Kidney (tissue), 14 donors: ENCODE measurements around the gene PTPRG. TPM values are rescaled to one million over a fixed set of nuclear protein-coding genes. Genes with fewer than 3 reads are reported as not detected.

Source experiments
- DNase-seq, 5 donors: peaks; one replicate each; pipeline ENCODE4 v3.0.0-alpha.2; 2013 to 2020
- FAIRE-seq: peaks from 2 replicates; lab custom pipeline; 2012; peaks lifted over from hg19 to GRCh38; lab: Jason Lieb, UNC
- H3K27ac ChIP-seq, 2 donors: one replicate each; pipeline ENCODE4 v1.7.0; 2013; ENCODE audit warnings: low read depth in 2 of 2, low read length in 2 of 2, inconsistent platforms in 1 of 2
- H3K27me3 ChIP-seq: one replicate; pipeline ENCODE4 v1.7.1; 2013; ENCODE audit warnings: low read length, inconsistent platforms; ENCODE audit not compliant: control insufficient read depth, insufficient read depth
- H3K36me3 ChIP-seq, 3 donors: one replicate each; pipeline versions ENCODE4 v1.7.0 to v1.7.1; 2013; ENCODE audit warnings: low read length in 3 of 3, control low read depth in 1 of 3, inconsistent platforms in 1 of 3; ENCODE audit not compliant: insufficient read depth in 3 of 3, control insufficient read depth in 2 of 3
- H3K4me1 ChIP-seq, 3 donors: one replicate each; pipeline versions ENCODE4 v1.7.0 to v1.7.1; 2013; ENCODE audit warnings: low read length in 3 of 3, inconsistent platforms in 1 of 3, low read depth in 1 of 3; ENCODE audit not compliant: control insufficient read depth in 2 of 3, insufficient read depth in 2 of 3
- H3K4me3 ChIP-seq, 3 donors: one replicate each; pipeline versions ENCODE4 v1.7.0 to v1.8.1; 2013; ENCODE audit warnings: low read length in 3 of 3, control low read depth in 1 of 3, inconsistent platforms in 1 of 3
- H3K9ac ChIP-seq, 3 donors: one replicate each; pipeline versions ENCODE4 v1.7.0 to v1.7.1; 2013; ENCODE audit warnings: low read length in 3 of 3, control low read depth in 1 of 3, inconsistent platforms in 1 of 3
- H3K9me3 ChIP-seq, 3 donors: one replicate each; pipeline versions ENCODE4 v1.7.0 to v1.7.1; 2013; ENCODE audit warnings: low read length in 3 of 3, control low read depth in 1 of 3, inconsistent platforms in 1 of 3; ENCODE audit not compliant: control insufficient read depth in 2 of 3, insufficient read depth in 1 of 3
- intact Hi-C: fragments of 100-400 bp; cut with DNase I; formaldehyde crosslinking; loops from one replicate; pipeline ENCODE4 v1.11.1; 2022
- polyA plus RNA-seq: library from polyadenylated mRNA; stranded (reverse); fragments of 350-450 nt; fragmentation: Illumina TruSeq; extraction: RNeasy Lipid Tissue Mini Kit (QIAGEN cat#74804); gene quantifications from one replicate; pipeline ENCODE4 v1.2.3, GENCODE V29; 2014; ENCODE audit warnings: low read depth, low replicate concordance; ENCODE audit not compliant: insufficient read depth
- total RNA-seq: library from RNA; stranded (reverse); fragmentation: NEBNext Ultra II Directional; extraction: Animal tissue kit (Norgen Biotek cat#: 25700); gene quantifications from one replicate; pipeline ENCODE4 v1.2.1, GENCODE V29; 2021
- TF ChIP-seq, protein P1 (sequence below): IDR thresholded peaks from 3 replicates; pipeline ENCODE4 v1.5.1; 2012; ENCODE audit warnings: mild to moderate bottlenecking, moderate library complexity, borderline replicate concordance; ENCODE audit not compliant: insufficient read depth; ENCODE audit errors: extremely low read depth
- donor health status: control.
- donor health status: control.
- donor health status: control.
- donor health status: control.
- donor health status: control.
- donor health status: DM: yes; HTN: yes; CAD: no.
- donor health status: Normal renal cell carcinoma (clear cell type).

PTPRG gene
- total and polyA plus RNA-seq, 2 donors from 2014 or later, result 9.2 to 154 TPM

DNA sequence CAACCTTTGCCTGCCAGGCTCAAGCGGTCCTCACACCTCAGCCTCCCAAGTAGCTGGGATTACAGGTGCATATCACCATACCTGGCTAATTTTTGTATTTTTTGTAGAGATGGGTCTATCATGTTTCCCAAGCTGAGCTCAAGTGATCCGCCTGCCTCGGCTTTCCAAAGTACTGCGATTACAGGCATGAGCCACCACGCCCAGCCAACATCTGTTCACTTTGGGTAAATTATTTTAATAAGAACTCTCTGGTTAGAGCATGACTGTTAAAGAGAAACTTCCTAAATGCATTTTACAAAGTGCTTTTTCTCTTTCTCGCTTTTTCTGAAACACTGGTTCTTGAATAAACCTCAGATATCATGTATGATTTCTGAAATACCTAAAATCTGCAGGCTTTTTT lies 172.5 kb downstream of the PTPRG start:
- FAIRE-seq (no peak), DNase-seq (no peak)
- Histone ChIP-seq H3K27me3 (no peaks in the 10 kb centered on the region), H3K27ac (no peak overlapping the region), H3K4me3 (no peak overlapping the region), H3K4me1 (peaks cover 2 to 15% (median 15%) of the 10 kb centered on the region in 3 donors), H3K9me3 (no peaks in the 10 kb centered on the region), H3K36me3 (no peaks in the 10 kb centered on the region), H3K9ac (no peak overlapping the region)
- intact Hi-C loops, result no loop called here
- TF ChIP-seq, protein P1, sequence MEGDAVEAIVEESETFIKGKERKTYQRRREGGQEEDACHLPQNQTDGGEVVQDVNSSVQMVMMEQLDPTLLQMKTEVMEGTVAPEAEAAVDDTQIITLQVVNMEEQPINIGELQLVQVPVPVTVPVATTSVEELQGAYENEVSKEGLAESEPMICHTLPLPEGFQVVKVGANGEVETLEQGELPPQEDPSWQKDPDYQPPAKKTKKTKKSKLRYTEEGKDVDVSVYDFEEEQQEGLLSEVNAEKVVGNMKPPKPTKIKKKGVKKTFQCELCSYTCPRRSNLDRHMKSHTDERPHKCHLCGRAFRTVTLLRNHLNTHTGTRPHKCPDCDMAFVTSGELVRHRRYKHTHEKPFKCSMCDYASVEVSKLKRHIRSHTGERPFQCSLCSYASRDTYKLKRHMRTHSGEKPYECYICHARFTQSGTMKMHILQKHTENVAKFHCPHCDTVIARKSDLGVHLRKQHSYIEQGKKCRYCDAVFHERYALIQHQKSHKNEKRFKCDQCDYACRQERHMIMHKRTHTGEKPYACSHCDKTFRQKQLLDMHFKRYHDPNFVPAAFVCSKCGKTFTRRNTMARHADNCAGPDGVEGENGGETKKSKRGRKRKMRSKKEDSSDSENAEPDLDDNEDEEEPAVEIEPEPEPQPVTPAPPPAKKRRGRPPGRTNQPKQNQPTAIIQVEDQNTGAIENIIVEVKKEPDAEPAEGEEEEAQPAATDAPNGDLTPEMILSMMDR, result no peak

DNA sequence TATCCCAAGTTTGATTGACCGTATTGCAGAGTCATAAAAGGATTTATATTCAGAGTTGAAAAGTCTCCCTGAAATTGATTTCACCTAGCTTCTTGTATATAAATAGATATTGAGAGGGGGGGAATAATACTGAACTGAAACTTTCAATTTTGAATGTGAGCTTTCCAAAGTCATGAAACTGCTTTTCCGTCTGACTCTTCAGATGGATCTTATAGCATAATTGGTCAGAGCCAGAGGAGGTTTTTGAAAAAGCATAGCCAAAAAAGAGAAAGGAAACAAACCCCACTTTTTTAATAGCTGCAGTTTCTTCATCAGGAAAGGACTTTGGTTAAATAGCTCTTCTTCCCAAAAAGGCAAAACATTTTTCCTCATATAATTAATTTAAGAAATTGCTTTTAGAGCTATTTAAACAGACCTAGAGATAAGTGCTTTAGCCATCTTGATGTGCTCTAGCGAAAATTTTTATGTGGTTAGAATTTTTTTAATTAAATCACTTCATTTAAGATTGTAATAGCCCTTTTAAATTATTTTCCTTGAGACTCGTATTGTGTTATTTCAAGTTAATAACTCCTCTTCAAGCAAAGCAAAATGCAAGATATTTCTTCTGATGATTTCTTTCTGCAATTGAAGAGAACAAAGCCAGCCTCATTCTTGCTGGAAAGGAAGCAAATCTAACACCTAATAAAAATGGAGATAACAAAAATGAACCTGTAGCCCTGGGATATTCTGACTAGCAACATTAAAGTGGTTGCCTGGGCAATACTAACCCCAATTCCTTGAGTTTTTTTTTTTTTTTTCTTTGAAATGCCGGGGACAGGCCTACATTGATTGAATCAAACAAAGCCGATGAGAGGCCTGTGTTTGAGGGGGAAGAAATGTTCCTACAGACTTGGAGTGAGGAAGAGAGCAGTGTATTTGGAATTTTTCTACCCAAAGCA lies 173.6 kb downstream of the PTPRG start:
- H3K9ac ChIP-seq, result no peak overlapping the region
- TF ChIP-seq, protein P1, result no peak
- H3K4me1 ChIP-seq, result peaks cover 2 to 12% (median 8%) of the 10 kb centered on the region in 3 donors
- H3K36me3 ChIP-seq, result no peaks in the 10 kb centered on the region
- FAIRE-seq (no peak), DNase-seq (no peak)
- H3K9me3 ChIP-seq, result no peaks in the 10 kb centered on the region
- H3K27ac ChIP-seq, result no peak overlapping the region
- intact Hi-C loops, result no loop called here
- H3K27me3 ChIP-seq, result no peaks in the 10 kb centered on the region
- no peak overlapping the region for H3K4me3 ChIP-seq

DNA sequence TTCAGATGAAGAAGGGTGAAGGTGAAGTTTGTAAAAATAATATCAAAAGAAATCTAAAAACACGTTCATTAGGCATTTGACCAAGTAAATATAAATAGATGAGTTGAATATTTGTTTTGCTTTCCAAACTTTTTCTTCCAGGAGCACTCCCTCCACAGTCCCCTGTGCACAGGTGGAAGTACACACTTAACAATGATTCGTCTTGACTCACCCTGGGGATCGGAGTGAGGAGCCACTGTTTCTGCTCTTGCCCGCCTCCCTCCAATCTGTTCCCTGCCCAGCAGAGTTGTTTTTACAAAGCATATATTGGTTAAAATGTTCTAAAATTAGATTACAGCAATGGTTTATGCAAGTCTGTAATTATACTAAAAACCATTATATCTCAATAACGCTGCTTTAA lies 175.1 kb downstream of the PTPRG start:
- Histone ChIP-seq H3K9me3 (no peaks in the 10 kb centered on the region), H3K4me1 (no peaks in the 10 kb centered on the region), H3K27me3 (no peaks in the 10 kb centered on the region), H3K9ac (no peak overlapping the region), H3K4me3 (no peak overlapping the region), H3K36me3 (no peaks in the 10 kb centered on the region), H3K27ac (no peak overlapping the region)
- no peak for DNase-seq
- intact Hi-C loops, result no loop called here
- TF ChIP-seq, protein P1, result no peak
- no peak for FAIRE-seq
